Liver (tissue), 9 donors: ENCODE results near the gene MN1. TPM values are rescaled to one million over a fixed set of nuclear protein-coding genes. Genes with fewer than 3 reads are reported as not detected.

Source experiments
- DNase-seq: peaks from one replicate; pipeline ENCODE4 v3.0.0-alpha.2; 2017; ENCODE audit warnings: low spot score
- H3K27ac ChIP-seq, 2 donors: one replicate each; pipeline ENCODE4 v1.7.0; 2013; ENCODE audit warnings: inconsistent platforms in 2 of 2, low read length in 2 of 2, control low read depth in 1 of 2, low read depth in 1 of 2, mild to moderate bottlenecking in 1 of 2
- H3K27me3 ChIP-seq, 4 donors: one replicate each; pipeline versions ENCODE4 v1.6.1 to v1.7.0; 2013; ENCODE audit warnings: low read length in 3 of 4, inconsistent platforms in 1 of 4, mild to moderate bottlenecking in 1 of 4, moderate library complexity in 1 of 4; ENCODE audit not compliant: control insufficient read depth in 4 of 4, insufficient read depth in 4 of 4
- H3K36me3 ChIP-seq, 4 donors: one replicate each; pipeline versions ENCODE4 v1.6.1 to v1.7.0; 2013; ENCODE audit warnings: low read length in 3 of 4, mild to moderate bottlenecking in 3 of 4, low read depth in 1 of 4, moderate library complexity in 1 of 4; ENCODE audit not compliant: control insufficient read depth in 4 of 4, insufficient read depth in 3 of 4
- H3K4me1 ChIP-seq, 4 donors: one replicate each; pipeline versions ENCODE4 v1.6.1 to v1.7.0; 2013; ENCODE audit warnings: low read length in 3 of 4, mild to moderate bottlenecking in 3 of 4, moderate library complexity in 1 of 4; ENCODE audit not compliant: control insufficient read depth in 4 of 4, insufficient read depth in 4 of 4
- H3K4me3 ChIP-seq, 3 donors: one replicate each; pipeline versions ENCODE4 v1.6.1 to v1.7.0; 2013; ENCODE audit warnings: low read length in 3 of 3, control low read depth in 1 of 3, low read depth in 1 of 3, mild to moderate bottlenecking in 1 of 3
- H3K9ac ChIP-seq, 2 donors: one replicate each; pipeline ENCODE4 v1.7.0; 2013; ENCODE audit warnings: low read length in 2 of 2, mild to moderate bottlenecking in 2 of 2, moderate library complexity in 2 of 2, control low read depth in 1 of 2, low read depth in 1 of 2
- H3K9me3 ChIP-seq, 4 donors: one replicate each; pipeline versions ENCODE4 v1.6.1 to v1.7.0; 2013; ENCODE audit warnings: low read length in 3 of 4; ENCODE audit not compliant: control insufficient read depth in 4 of 4
- EGR1 ChIP-seq, 2 donors: IDR thresholded peaks; 2 replicates each; pipeline ENCODE4 v1.6.1; 2016 to 2018; ENCODE audit warnings: antibody characterized with exemption in 2 of 2, low read depth in 2 of 2
- FOXA1 ChIP-seq: IDR thresholded peaks from 2 replicates; pipeline ENCODE4 v1.6.1; 2016; ENCODE audit warnings: antibody characterized with exemption
- FOXA2 ChIP-seq: IDR thresholded peaks from 2 replicates; pipeline ENCODE4 v1.6.1; 2016; ENCODE audit warnings: antibody characterized with exemption
- GABPA ChIP-seq, 2 donors: IDR thresholded peaks in 1 of 2; conservative IDR thresholded peaks in 1 of 2; 2 replicates each; pipeline ENCODE4 v1.6.1; 2016; ENCODE audit warnings: antibody characterized with exemption in 2 of 2, mild to moderate bottlenecking in 1 of 2, moderate library complexity in 1 of 2
- HNF4A ChIP-seq, 2 donors: conservative IDR thresholded peaks; 2 replicates each; pipeline ENCODE4 v1.6.1; 2016; ENCODE audit warnings: antibody characterized with exemption in 2 of 2, mild to moderate bottlenecking in 2 of 2
- HNF4G ChIP-seq: IDR thresholded peaks from 2 replicates; pipeline ENCODE4 v1.6.1; 2016; ENCODE audit warnings: antibody characterized with exemption
- JUND ChIP-seq, 2 donors: IDR thresholded peaks; 2 replicates each; pipeline ENCODE4 v1.6.1; 2016; ENCODE audit warnings: antibody characterized with exemption in 2 of 2
- NR2F2 ChIP-seq: IDR thresholded peaks from 2 replicates; pipeline ENCODE4 v1.6.1; 2016; ENCODE audit warnings: antibody characterized with exemption
- SP1 ChIP-seq: IDR thresholded peaks from 2 replicates; pipeline ENCODE4 v1.6.1; 2018; ENCODE audit warnings: antibody characterized with exemption, mild to moderate bottlenecking
- TAF1 ChIP-seq: conservative IDR thresholded peaks from 2 replicates; pipeline ENCODE4 v1.6.1; 2016; ENCODE audit warnings: antibody characterized with exemption, mild to moderate bottlenecking
- YY1 ChIP-seq: IDR thresholded peaks from 2 replicates; pipeline ENCODE4 v1.6.1; 2016; ENCODE audit warnings: antibody characterized with exemption, mild to moderate bottlenecking
- WGBS: extraction: QIAGEN DNeasy Blood & Tissue Kit; methylation state at CpG from one replicate; pipeline ENCODE4 v1.1.7; 2013; 5-methylcytosine and 5-hydroxymethylcytosine counted together
- polyA plus RNA-seq, 2 donors: library from polyadenylated mRNA; stranded (reverse) in 1 of 2; unstranded in 1 of 2; fragments of 200-250 nt in 1 of 2; fragments of >200 nt in 1 of 2; fragmentation: Nextera tagmentation in 1 of 2; extraction: Ambion mirVana in 1 of 2; gene quantifications; one replicate each; pipeline versions ENCODE4 v1.2.1 to v1.2.3, GENCODE V29; 2013 to 2015
- total RNA-seq, 2 donors: library from RNA; depleted of rRNA; stranded (reverse); fragments of >200 nt; gene quantifications; one replicate each; pipeline ENCODE4 v1.2.3, GENCODE V29; 2014
- TF ChIP-seq, protein P1 (sequence below): fragments of 150-350 bp; IDR thresholded peaks from 2 replicates; pipeline ENCODE4 v1.5.1; 2017; ENCODE audit warnings: improper control_type of control experiment, low read depth, low read length; ENCODE audit not compliant: missing input control
- TF ChIP-seq, protein P2 (sequence below): IDR thresholded peaks from 2 replicates; pipeline ENCODE4 v1.6.1; 2016; ENCODE audit warnings: antibody characterized with exemption
- TF ChIP-seq, protein P3 (sequence below): IDR thresholded peaks from 2 replicates; pipeline ENCODE4 v1.6.1; 2016; ENCODE audit warnings: antibody characterized with exemption
- TF ChIP-seq, protein P4 (sequence below): IDR thresholded peaks from 2 replicates; pipeline ENCODE4 v1.6.1; 2016; ENCODE audit warnings: antibody characterized with exemption, mild to moderate bottlenecking
- donor health status: healthy.
- donor health status: healthy.
- donor health status: healthy.
- donor health status: healthy.
- donor health status: healthy.

MN1 gene
- total and polyA plus RNA-seq, 4 donors = 0.10 to 0.33 (median 0.21) TPM

DNA sequence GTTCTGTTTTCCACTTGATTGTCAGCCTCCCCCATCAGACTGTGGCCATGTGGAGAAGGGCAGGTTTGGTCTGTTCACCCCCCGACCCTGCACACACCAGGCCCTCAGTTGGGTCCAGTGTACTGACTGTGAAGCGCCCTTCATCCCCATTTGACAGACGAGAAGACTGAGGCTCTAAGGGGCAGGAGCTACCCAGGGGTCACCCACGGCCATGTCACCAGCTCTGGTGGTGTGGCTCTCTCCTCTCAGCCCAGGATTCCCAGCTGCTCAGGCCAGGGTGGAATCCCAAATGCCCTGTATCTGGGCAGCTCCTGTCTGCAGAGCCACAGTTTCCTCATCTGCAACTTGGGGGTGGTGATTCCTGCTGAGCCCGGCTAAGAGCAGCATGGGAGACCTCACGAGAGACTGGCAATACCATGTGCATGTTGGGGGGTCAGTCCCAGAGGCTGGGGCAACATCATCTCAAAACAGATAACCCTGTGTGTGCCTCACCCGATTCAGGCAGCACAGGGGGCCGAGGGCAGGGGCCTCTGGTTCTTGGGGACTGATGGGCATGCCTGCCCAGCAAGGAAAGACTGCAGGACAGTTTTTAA, 46.6 kb downstream of the MN1 start:
- Histone ChIP-seq H3K9me3 (no peaks in the 10 kb centered on the region), H3K36me3 (no peaks in the 10 kb centered on the region), H3K9ac (no peak overlapping the region), H3K27me3 (no peaks in the 10 kb centered on the region), H3K27ac (no peak overlapping the region), H3K4me3 (no peak overlapping the region), H3K4me1 (no peaks in the 10 kb centered on the region)
- TF ChIP-seq, protein P1, sequence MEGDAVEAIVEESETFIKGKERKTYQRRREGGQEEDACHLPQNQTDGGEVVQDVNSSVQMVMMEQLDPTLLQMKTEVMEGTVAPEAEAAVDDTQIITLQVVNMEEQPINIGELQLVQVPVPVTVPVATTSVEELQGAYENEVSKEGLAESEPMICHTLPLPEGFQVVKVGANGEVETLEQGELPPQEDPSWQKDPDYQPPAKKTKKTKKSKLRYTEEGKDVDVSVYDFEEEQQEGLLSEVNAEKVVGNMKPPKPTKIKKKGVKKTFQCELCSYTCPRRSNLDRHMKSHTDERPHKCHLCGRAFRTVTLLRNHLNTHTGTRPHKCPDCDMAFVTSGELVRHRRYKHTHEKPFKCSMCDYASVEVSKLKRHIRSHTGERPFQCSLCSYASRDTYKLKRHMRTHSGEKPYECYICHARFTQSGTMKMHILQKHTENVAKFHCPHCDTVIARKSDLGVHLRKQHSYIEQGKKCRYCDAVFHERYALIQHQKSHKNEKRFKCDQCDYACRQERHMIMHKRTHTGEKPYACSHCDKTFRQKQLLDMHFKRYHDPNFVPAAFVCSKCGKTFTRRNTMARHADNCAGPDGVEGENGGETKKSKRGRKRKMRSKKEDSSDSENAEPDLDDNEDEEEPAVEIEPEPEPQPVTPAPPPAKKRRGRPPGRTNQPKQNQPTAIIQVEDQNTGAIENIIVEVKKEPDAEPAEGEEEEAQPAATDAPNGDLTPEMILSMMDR = no peak
- TF ChIP-seq HNF4G (no peak), EGR1 (IDR thresholded peaks at IDR 0.05; ENCODE audit: low read depth in 2 of 2) (no peak), YY1 (no peak), TAF1 (no peak), SP1 (no peak), JUND (IDR thresholded peaks at IDR 0.05) (no peak)
- TF ChIP-seq, protein P2, sequence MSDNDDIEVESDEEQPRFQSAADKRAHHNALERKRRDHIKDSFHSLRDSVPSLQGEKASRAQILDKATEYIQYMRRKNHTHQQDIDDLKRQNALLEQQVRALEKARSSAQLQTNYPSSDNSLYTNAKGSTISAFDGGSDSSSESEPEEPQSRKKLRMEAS = no peak
- TF ChIP-seq, protein P3, sequence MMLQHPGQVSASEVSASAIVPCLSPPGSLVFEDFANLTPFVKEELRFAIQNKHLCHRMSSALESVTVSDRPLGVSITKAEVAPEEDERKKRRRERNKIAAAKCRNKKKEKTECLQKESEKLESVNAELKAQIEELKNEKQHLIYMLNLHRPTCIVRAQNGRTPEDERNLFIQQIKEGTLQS = no peak
- no peak for DNase-seq
- 88% methylated on average over 8 of the region's 8 CpGs for WGBS

DNA sequence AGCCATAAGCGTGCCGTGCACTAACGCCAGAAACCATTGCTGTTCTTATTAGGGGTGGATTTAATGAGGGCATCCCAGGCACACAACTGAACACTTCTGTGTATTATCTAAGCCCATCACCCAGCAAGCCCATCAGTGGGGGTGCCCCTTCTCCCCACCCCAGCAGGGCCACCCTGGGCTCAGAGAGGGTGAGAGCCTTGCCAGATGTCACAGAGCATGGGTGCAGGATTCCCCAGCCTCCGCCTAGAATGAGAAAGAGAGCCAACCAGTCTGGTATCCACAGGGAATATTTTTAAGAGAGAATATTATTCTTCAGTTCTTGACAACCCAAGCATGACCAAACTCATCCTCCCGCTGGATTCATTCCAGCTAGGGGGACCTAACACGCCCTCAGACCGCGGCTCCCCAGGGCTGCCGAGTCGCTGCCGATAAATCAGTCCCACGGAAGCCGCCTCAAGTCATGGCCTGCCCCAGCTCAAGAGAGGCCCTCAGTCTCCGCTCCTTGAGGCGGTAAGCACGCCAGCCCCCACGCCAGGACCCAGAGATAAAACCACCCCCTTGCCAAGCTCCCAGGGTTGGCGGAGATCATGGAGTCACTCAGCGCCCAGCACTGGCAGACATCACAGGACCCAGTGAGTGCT, 47.2 kb downstream of the MN1 start:
- Histone ChIP-seq H3K9ac (no peak overlapping the region), H3K27ac (no peak overlapping the region), H3K4me3 (no peak overlapping the region), H3K36me3 (no peaks in the 10 kb centered on the region), H3K9me3 (no peaks in the 10 kb centered on the region), H3K4me1 (no peaks in the 10 kb centered on the region), H3K27me3 (no peaks in the 10 kb centered on the region)
- 89% methylated on average over 19 of the region's 19 CpGs for WGBS
- TF ChIP-seq SP1 (no peak), GABPA (IDR thresholded peaks at IDR 0.05 in 1 of 2, conservative IDR thresholded peaks at IDR 0.05 in 1 of 2) (no peak), FOXA1 (no peak), NR2F2 (no peak), FOXA2 (no peak), TAF1 (no peak), HNF4A (conservative IDR thresholded peaks at IDR 0.05) (no peak), JUND (IDR thresholded peaks at IDR 0.05) (no peak), HNF4G (no peak)
- TF ChIP-seq, protein P4, sequence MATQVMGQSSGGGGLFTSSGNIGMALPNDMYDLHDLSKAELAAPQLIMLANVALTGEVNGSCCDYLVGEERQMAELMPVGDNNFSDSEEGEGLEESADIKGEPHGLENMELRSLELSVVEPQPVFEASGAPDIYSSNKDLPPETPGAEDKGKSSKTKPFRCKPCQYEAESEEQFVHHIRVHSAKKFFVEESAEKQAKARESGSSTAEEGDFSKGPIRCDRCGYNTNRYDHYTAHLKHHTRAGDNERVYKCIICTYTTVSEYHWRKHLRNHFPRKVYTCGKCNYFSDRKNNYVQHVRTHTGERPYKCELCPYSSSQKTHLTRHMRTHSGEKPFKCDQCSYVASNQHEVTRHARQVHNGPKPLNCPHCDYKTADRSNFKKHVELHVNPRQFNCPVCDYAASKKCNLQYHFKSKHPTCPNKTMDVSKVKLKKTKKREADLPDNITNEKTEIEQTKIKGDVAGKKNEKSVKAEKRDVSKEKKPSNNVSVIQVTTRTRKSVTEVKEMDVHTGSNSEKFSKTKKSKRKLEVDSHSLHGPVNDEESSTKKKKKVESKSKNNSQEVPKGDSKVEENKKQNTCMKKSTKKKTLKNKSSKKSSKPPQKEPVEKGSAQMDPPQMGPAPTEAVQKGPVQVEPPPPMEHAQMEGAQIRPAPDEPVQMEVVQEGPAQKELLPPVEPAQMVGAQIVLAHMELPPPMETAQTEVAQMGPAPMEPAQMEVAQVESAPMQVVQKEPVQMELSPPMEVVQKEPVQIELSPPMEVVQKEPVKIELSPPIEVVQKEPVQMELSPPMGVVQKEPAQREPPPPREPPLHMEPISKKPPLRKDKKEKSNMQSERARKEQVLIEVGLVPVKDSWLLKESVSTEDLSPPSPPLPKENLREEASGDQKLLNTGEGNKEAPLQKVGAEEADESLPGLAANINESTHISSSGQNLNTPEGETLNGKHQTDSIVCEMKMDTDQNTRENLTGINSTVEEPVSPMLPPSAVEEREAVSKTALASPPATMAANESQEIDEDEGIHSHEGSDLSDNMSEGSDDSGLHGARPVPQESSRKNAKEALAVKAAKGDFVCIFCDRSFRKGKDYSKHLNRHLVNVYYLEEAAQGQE = no peak
- TF ChIP-seq, protein P3 = no peak
- TF ChIP-seq, protein P1 = no peak
- DNase-seq = no peak
